Right lobe of liver (tissue), 6 donors: ENCODE data around the gene KCNB1. TPM values are rescaled to one million over a fixed set of nuclear protein-coding genes. Genes with fewer than 3 reads are reported as not detected.

Experiments
- ATAC-seq, 4 donors: fragments of 200-7000 bp; cut with Tn5 transposase; one replicate each; pipeline ENCODE4 v1.9.1; 2020; ENCODE audit warnings: mild to moderate bottlenecking in 4 of 4, moderate library complexity in 4 of 4
- DNase-seq, 3 donors: peaks; one replicate each; pipeline ENCODE4 v3.0.0-alpha.2; 2020
- H3K27ac ChIP-seq, 3 donors: fragments of 200-600 bp; one replicate each; pipeline ENCODE4 v1.8.0; 2022
- H3K27me3 ChIP-seq, 2 donors: fragments of 200-600 bp; one replicate each; pipeline ENCODE4 v1.8.0; 2022
- H3K36me3 ChIP-seq, 4 donors: fragments of 200-600 bp; sonication (generic) in 1 of 4; one replicate each; pipeline versions ENCODE4 v1.5.1 to v1.8.0; 2017 to 2022; ENCODE audit warnings: control low read depth in 1 of 4
- H3K4me1 ChIP-seq, 4 donors: fragments of 200-600 bp; sonication (generic) in 1 of 4; one replicate each; pipeline versions ENCODE4 v1.5.1 to v1.8.0; 2017 to 2022; ENCODE audit warnings: control low read depth in 1 of 4
- H3K4me3 ChIP-seq, 3 donors: fragments of 200-600 bp; one replicate each; pipeline ENCODE4 v1.8.0; 2022
- H3K9me3 ChIP-seq, 4 donors: fragments of 200-600 bp; sonication (generic) in 1 of 4; one replicate each; pipeline versions ENCODE4 v1.5.1 to v1.8.0; 2017 to 2022; ENCODE audit warnings: control low read depth in 1 of 4
- CTCF ChIP-seq, 4 donors: fragments of 200-600 bp in 3 of 4; fragments of 450-650 bp in 1 of 4; IDR thresholded peaks; one replicate each; pipeline versions ENCODE4 v1.5.1 to v1.8.0; 2016 to 2022; ENCODE audit warnings: antibody characterized with exemption in 4 of 4, mild to moderate bottlenecking in 2 of 4
- POLR2A ChIP-seq: fragments of 450-650 bp; IDR thresholded peaks from one replicate; pipeline ENCODE4 v1.6.1; 2017; ENCODE audit warnings: antibody characterized with exemption, mild to moderate bottlenecking
- WGBS: methylation state at CpG from one replicate; pipeline ENCODE4 v1.1.6; 2018; ENCODE audit warnings: low coverage, low lambda C conversion rate; ENCODE audit not compliant: insufficient coverage; ENCODE audit errors: missing lambda C conversion rate; 5-methylcytosine and 5-hydroxymethylcytosine counted together
- intact Hi-C, 2 donors: fragments of 100-400 bp; cut with DNase I; formaldehyde crosslinking; loops; one replicate each; pipeline versions ENCODE4 v1.11.2 to v1.14.1; 2022
- total RNA-seq, 6 experiments: library from RNA; depleted of rRNA in 2 of 6; stranded (reverse); fragments of >200 nt in 2 of 6; fragmentation: NEBNext Ultra II Directional in 3 of 6; extraction: Animal tissue kit (Norgen Biotek cat#: 25700) in 3 of 6; gene quantifications; one replicate each; pipeline versions ENCODE4 v1.1.0 to v1.2.4, GENCODE V29; 2016 to 2023
- donor health status: DM: no; HTN: yes; CAD: no.
- donor health status: DM: no; HTN: no; CAD: no.
- donor health status: DM: no; HTN: no; CAD: no.
- donor health status: DM: no; HTN: yes; CAD: no.
- donor health status: DM: no; HTN: yes; CAD: no.

Gene KCNB1
- total RNA-seq, 6 experiments from 2014 or later = 1.5 to 8.2 (median 3.8) TPM

DNA sequence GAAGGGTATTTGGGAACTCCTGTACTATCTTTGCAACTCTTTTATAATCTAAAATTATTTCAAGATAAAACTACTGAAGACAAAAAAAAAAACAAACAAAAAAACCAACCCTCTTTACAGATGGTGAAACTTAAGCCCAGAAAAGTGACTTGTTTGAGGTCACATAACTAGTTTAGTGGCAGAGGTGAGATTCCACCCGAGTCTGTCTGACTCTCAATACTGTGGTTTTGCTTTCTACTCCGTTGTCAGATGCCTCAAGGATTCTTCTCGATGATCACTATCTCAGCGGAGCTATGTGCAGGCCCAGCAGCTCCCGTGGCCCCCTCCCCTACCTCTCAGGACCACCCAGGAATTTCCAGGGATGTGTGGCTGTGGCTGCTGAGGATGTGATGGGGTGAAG, 36.1 kb upstream of the KCNB1 start:
- DNase-seq = no peak
- no peaks in the 10 kb centered on the region for H3K27me3 ChIP-seq
- TF ChIP-seq CTCF (IDR thresholded peaks at IDR 0.05) = no peak
- no peak for TF ChIP-seq POLR2A
- H3K27ac ChIP-seq = no peak overlapping the region
- H3K9me3 ChIP-seq = no peaks in the 10 kb centered on the region
- intact Hi-C loops = no loop called here
- no peak for ATAC-seq
- WGBS = 71% methylated on average over 4 of the region's 5 CpGs
- H3K4me3 ChIP-seq = no peak overlapping the region
- no peaks in the 10 kb centered on the region for H3K4me1 ChIP-seq
- H3K36me3 ChIP-seq = no peaks in the 10 kb centered on the region

DNA sequence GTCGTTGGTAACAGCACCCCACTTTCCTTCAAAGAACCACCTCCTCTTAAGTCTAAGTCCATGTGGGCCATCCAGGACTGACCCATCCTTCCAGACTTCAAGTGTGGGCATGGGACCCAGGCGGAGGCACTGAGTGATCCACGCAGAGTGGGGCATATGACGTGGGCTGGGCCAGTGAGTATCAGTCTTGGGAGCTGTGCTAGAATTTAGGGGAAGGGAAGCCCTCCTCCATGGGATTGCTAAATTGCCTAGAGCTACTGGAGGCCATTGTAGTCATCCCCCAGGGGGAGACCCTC, 35.3 kb upstream of the KCNB1 start:
- DNase-seq = no peak
- Histone ChIP-seq H3K36me3 (no peaks in the 10 kb centered on the region), H3K9me3 (no peaks in the 10 kb centered on the region), H3K4me3 (no peak overlapping the region), H3K27me3 (no peaks in the 10 kb centered on the region), H3K4me1 (no peaks in the 10 kb centered on the region), H3K27ac (no peak overlapping the region)
- TF ChIP-seq POLR2A (no peak), CTCF (IDR thresholded peaks at IDR 0.05) (no peak)
- no peak for ATAC-seq
- intact Hi-C loops = no loop called here
- 73% methylated on average over 4 of the region's 4 CpGs for WGBS

- intact Hi-C loops = no loop called here
- ATAC-seq = peak in 1 of 4 donors; percentile 37
- H3K36me3 ChIP-seq = no peaks in the 10 kb centered on the region
- no peak for DNase-seq
- WGBS = 84% methylated on average over 5 of the region's 17 CpGs
- no peak overlapping the region for H3K4me3 ChIP-seq
- H3K27me3 ChIP-seq = no peaks in the 10 kb centered on the region
- no peak for TF ChIP-seq CTCF (IDR thresholded peaks at IDR 0.05)
- TF ChIP-seq POLR2A = no peak
- H3K4me1 ChIP-seq = no peaks in the 10 kb centered on the region
- no peaks in the 10 kb centered on the region for H3K9me3 ChIP-seq
- H3K27ac ChIP-seq = no peak overlapping the region
Observed at GRCh38 chr20:49516916-49517804, 34.7 kb upstream of the KCNB1 start.

DNA sequence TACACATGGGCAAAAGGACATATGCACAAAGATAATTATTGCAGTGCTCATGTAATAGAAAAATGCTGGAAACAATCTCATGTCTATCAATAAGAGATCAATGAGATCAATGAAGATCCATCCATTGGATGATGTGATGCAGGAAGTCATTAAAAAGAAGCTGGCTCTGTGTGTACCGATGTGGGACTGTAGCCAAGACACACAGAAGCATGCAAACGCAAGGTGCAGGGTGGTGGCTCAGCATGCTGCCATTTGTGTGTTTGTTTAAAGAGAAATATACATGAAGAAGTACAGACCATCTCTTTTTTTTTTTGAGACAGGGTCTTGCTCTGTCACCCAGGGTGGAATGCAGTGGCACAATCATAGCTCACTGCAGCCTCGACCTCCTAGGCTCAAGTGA, 33.1 kb upstream of the KCNB1 start:
- H3K9me3 ChIP-seq = no peaks in the 10 kb centered on the region
- DNase-seq (no peak), ATAC-seq (no peak)
- 24% methylated on average over 3 of the region's 3 CpGs for WGBS
- intact Hi-C loops = no loop called here
- no peaks in the 10 kb centered on the region for H3K4me1 ChIP-seq
- H3K27me3 ChIP-seq = no peaks in the 10 kb centered on the region
- H3K36me3 ChIP-seq = no peaks in the 10 kb centered on the region
- TF ChIP-seq POLR2A = no peak
- no peak for TF ChIP-seq CTCF (IDR thresholded peaks at IDR 0.05)
- no peak overlapping the region for H3K27ac ChIP-seq
- H3K4me3 ChIP-seq = no peak overlapping the region
